Activated T-helper 2 cell treated with anti-CD3 and anti-CD28 coated beads, Interferon-gamma antibody, Interleukin-2, Interleukin-4, amounts not matched to agents 10 μg/mL and 5 μg/mL and 100 μg/mL, durations not matched to agents 14 hours and 24 hours and 36 hours (primary cell): Measurements from ENCODE around the gene ABCG2. TPM values are rescaled to one million over a fixed set of nuclear protein-coding genes. Genes with fewer than 3 reads are reported as not detected.
"Not testable (repeated sequence)": the region's sequence is repeated elsewhere in the genome, so short reads cannot be mapped to it uniquely, and the experiment has no call there.

Experiments used
- DNase-seq: peaks from one replicate; pipeline ENCODE4 v3.0.0; 2021; ENCODE audit warnings: low spot score
- H3K27ac Mint-ChIP-seq: one replicate; pipeline ENCODE4 v1.8.0; 2021; ENCODE audit warnings: mixed read lengths
- H3K27me3 Mint-ChIP-seq: one replicate; pipeline ENCODE4 v1.8.0; 2021; ENCODE audit warnings: low read depth, mixed read lengths
- H3K36me3 Mint-ChIP-seq: one replicate; pipeline ENCODE4 v1.8.0; 2021; ENCODE audit warnings: low read depth, mixed read lengths
- H3K4me1 Mint-ChIP-seq: one replicate; pipeline ENCODE4 v1.8.0; 2021; ENCODE audit warnings: low read depth, mixed read lengths
- H3K4me3 Mint-ChIP-seq: one replicate; pipeline ENCODE4 v1.8.0; 2021; ENCODE audit warnings: low read depth, mild to moderate bottlenecking, moderate library complexity, mixed read lengths
- H3K9me3 Mint-ChIP-seq: one replicate; pipeline ENCODE4 v1.8.0; 2021; ENCODE audit warnings: mixed read lengths
- intact Hi-C: fragments of 100-400 bp; cut with micrococcal nuclease; formaldehyde crosslinking; loops from one replicate; pipeline ENCODE4 v1.15.1; 2023
- total RNA-seq: library from RNA; stranded (reverse); gene quantifications from 2 replicates; pipeline ENCODE4 v1.2.3, GENCODE V29; 2022

ABCG2 gene
- total RNA-seq, 1 donor from 2014 or later, result 0.89 TPM

DNA sequence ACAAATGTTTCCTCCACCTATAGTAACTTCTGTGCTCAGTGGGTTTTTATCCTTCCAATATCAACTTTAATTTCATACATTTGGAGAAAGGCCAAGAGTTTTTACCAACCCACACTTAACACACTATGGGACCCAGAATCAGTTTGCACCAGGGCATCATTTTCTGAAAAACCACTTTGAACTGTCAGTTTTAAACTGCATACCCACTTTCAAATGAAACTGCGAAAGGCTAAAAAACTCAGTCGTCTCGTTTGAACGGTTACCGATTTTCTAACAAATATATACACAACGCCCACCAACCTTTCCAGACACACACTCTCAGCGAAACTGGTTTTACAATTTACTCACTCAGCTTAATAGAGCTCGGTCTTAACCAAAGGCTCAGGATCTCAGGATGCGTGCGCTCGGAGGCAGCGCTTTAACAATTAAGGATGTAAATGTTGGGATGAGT lies 376 bp downstream of the ABCG2 start:
- no peak for DNase-seq
- Mint-ChIP-seq H3K36me3 (no peaks in the 10 kb centered on the region), H3K27me3 (peaks cover 13% of the 10 kb centered on the region), H3K4me1 (peaks cover 14% of the 10 kb centered on the region), H3K4me3 (peak overlapping the region; percentile 77), H3K9me3 (peaks cover 1% of the 10 kb centered on the region), H3K27ac (peak overlapping the region; percentile 66)
- intact Hi-C loops, result loop anchor here (2.0 to 5.0 kb wide), 2 partner anchors 125 to 126 kb away; no protein-coding TSS in a partner anchor

GRCh38 chr4:88152331-88152730 lies 6.1 kb downstream of the ABCG2 start:
- H3K36me3 Mint-ChIP-seq, H3K4me3 Mint-ChIP-seq, H3K27ac Mint-ChIP-seq, DNase-seq, H3K4me1 Mint-ChIP-seq, H3K9me3 Mint-ChIP-seq, intact Hi-C loops: not testable (repeated sequence)
- peaks cover 10% of the 10 kb centered on the region for H3K27me3 Mint-ChIP-seq

GRCh38 chr4:88148560-88148959 lies 9.9 kb downstream of the ABCG2 start:
- H3K36me3 Mint-ChIP-seq, result no peaks in the 10 kb centered on the region
- H3K27ac Mint-ChIP-seq, result no peak overlapping the region
- H3K4me1 Mint-ChIP-seq, result no peaks in the 10 kb centered on the region
- no peak overlapping the region for H3K4me3 Mint-ChIP-seq
- H3K9me3 Mint-ChIP-seq, result no peaks in the 10 kb centered on the region
- DNase-seq, result no peak
- intact Hi-C loops, result no loop called here
- H3K27me3 Mint-ChIP-seq, result peaks cover 7% of the 10 kb centered on the region

- Mint-ChIP-seq H3K4me3 (no peak overlapping the region), H3K4me1 (no peaks in the 10 kb centered on the region), H3K36me3 (no peaks in the 10 kb centered on the region), H3K27ac (no peak overlapping the region), H3K27me3 (peaks cover 10% of the 10 kb centered on the region), H3K9me3 (no peaks in the 10 kb centered on the region)
- no peak for DNase-seq
- intact Hi-C loops, result no loop called here
Observed at GRCh38 chr4:88147799-88148217, 10.6 kb downstream of the ABCG2 start.

DNA sequence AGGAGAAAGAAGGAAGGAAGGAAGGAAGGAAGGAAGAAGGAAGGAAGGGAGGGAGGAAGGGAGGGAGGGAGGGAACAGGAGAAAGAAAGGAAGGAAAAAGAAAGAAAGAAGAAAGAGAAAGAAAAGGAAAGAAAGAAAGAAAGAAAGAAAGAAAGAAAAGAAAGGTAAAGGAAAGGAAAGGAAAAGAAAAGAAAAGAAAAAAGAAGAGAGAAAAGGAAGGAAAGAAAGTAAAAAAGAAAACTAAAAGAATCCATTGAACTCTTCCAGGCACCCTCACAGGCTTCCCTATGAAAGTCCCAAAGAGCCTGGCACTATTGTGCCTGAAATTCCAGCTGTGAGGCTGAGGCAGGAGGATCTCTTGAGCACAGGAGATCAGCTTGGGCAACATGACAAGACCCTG lies 11.5 kb downstream of the ABCG2 start:
- intact Hi-C loops, result no loop called here
- no peaks in the 10 kb centered on the region for H3K36me3 Mint-ChIP-seq
- no peaks in the 10 kb centered on the region for H3K9me3 Mint-ChIP-seq
- no peak overlapping the region for H3K4me3 Mint-ChIP-seq
- no peak for DNase-seq
- no peak overlapping the region for H3K27ac Mint-ChIP-seq
- H3K27me3 Mint-ChIP-seq, result peaks cover 13% of the 10 kb centered on the region
- no peaks in the 10 kb centered on the region for H3K4me1 Mint-ChIP-seq

GRCh38 chr4:88144866-88145300 lies 13.6 kb downstream of the ABCG2 start:
- Mint-ChIP-seq H3K27ac (no peak overlapping the region), H3K4me1 (no peaks in the 10 kb centered on the region), H3K27me3 (peaks cover 16% of the 10 kb centered on the region), H3K9me3 (no peaks in the 10 kb centered on the region), H3K4me3 (no peak overlapping the region), H3K36me3 (no peaks in the 10 kb centered on the region)
- DNase-seq, result no peak
- intact Hi-C loops, result no loop called here

DNA sequence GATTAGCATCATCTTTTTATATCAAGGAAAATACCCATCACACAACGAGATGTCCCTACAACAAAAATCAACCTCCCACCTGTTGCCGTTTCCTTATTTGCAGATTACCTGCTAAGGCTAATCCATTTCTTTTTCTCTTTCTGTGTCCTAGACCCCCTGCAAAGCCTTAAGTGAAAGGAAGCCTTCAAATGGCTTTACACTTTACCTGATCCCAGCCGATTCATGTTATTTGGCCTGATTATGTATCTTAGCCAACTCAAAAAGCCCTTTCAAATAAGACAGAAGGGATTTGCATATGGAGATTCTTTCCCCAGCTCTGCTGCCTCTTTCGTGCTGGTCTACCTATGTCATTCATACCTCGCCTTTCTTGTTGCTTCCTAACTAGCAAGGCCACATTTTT lies 14.4 kb downstream of the ABCG2 start:
- H3K4me3 Mint-ChIP-seq, result no peak overlapping the region
- H3K36me3 Mint-ChIP-seq, result no peaks in the 10 kb centered on the region
- peaks cover 16% of the 10 kb centered on the region for H3K27me3 Mint-ChIP-seq
- no peaks in the 10 kb centered on the region for H3K9me3 Mint-ChIP-seq
- no peak for DNase-seq
- intact Hi-C loops, result no loop called here
- no peaks in the 10 kb centered on the region for H3K4me1 Mint-ChIP-seq
- no peak overlapping the region for H3K27ac Mint-ChIP-seq

DNA sequence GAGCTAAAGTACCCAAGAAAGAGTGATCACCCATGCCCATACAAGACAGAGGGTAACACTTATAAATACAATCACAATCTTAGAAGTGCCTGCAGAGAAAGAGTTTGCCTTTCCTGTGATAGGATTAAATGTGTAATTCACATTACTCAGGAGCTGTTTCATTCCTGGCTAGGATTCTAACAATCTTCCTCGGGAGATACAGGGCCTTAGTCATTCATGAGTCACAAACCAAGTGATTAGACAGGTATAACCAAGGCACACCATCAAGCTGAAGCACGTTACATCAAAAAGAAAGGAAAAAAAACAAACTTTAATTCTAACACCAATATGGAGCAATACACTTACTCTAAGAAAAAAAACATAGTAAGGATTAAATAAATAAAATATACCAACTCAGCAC lies 14.9 kb downstream of the ABCG2 start:
- intact Hi-C loops, result no loop called here

DNA sequence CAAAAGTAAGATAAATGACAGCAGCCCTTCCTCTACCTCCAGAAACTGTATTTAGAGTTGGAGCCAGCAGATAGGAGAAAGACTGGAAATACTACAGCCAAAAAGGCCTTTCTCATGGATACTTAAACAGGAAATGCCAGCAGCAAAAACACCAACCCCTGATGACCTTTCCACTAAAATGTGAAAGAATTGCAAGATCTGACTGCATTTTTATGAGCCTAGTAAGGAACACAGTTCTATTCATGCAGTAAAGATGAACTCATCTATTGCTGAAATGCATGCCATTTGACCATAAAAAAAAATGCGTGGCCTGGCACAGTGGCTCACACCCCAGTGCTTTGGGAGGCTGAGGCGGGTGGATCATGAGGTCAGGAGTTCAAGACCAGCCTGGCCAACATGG lies 19.9 kb downstream of the ABCG2 start:
- Mint-ChIP-seq H3K36me3 (no peaks in the 10 kb centered on the region), H3K27ac (no peak overlapping the region), H3K4me3 (no peak overlapping the region), H3K27me3 (peaks cover 8% of the 10 kb centered on the region), H3K9me3 (no peaks in the 10 kb centered on the region), H3K4me1 (no peaks in the 10 kb centered on the region)
- DNase-seq, result no peak
- intact Hi-C loops, result no loop called here

More for the DNA sequence above, 14.9 kb downstream of the ABCG2 start:
- no peak overlapping the region for H3K27ac Mint-ChIP-seq
- H3K27me3 Mint-ChIP-seq, result peaks cover 16% of the 10 kb centered on the region
- no peaks in the 10 kb centered on the region for H3K36me3 Mint-ChIP-seq
- no peak overlapping the region for H3K4me3 Mint-ChIP-seq
- H3K9me3 Mint-ChIP-seq, result no peaks in the 10 kb centered on the region
- H3K4me1 Mint-ChIP-seq, result no peaks in the 10 kb centered on the region
- no peak for DNase-seq

- intact Hi-C loops, result no loop called here
Observed at GRCh38 chr4:88137112-88137511, 21.3 kb downstream of the ABCG2 start.

DNA sequence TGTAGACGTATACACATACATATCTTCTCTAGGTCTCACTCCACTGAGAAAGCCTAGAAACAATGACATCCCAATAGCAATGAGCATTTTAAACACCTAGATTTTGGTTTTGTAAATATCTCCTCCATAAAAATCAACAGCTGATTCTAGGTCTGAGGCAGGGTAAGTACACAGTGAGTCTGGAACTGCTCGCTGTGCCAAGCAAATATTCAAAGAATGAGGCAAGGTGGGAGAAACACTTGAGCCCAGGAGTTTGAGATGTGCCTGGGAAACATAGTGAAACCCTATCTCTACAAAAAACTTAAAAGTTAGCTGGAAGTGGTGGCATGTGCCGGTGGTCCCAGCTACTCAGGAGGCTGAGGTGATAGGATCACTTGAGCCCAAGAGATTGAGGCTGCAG lies 22.2 kb downstream of the ABCG2 start:
- no peak overlapping the region for H3K27ac Mint-ChIP-seq
- no peaks in the 10 kb centered on the region for H3K4me1 Mint-ChIP-seq
- no peaks in the 10 kb centered on the region for H3K9me3 Mint-ChIP-seq
- no peak overlapping the region for H3K4me3 Mint-ChIP-seq
- peaks cover 2% of the 10 kb centered on the region for H3K27me3 Mint-ChIP-seq
- DNase-seq, result no peak
- no peaks in the 10 kb centered on the region for H3K36me3 Mint-ChIP-seq
- intact Hi-C loops, result no loop called here

More at GRCh38 chr4:88137112-88137511, 21.3 kb downstream of the ABCG2 start:
- H3K36me3 Mint-ChIP-seq, result no peaks in the 10 kb centered on the region
- H3K27ac Mint-ChIP-seq, result no peak overlapping the region
- no peak for DNase-seq
- peaks cover 7% of the 10 kb centered on the region for H3K27me3 Mint-ChIP-seq
- H3K9me3 Mint-ChIP-seq, result no peaks in the 10 kb centered on the region
- no peak overlapping the region for H3K4me3 Mint-ChIP-seq
- no peaks in the 10 kb centered on the region for H3K4me1 Mint-ChIP-seq

DNA sequence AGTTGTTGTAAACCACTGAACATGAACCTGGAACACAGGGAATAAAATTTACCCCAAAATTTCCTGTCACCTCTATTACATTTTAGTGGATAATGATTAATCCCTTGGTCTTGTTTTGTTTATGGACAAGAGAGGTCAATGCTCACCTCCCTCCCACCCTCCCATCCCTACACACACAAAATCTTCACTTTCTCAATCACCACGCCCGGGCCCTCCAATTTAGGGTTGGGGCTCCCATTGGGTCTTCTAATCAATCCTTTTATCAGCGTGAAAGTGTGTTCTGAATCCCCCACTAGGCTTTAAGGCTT lies 23.1 kb downstream of the ABCG2 start:
- no peak for DNase-seq
- intact Hi-C loops, result no loop called here
- no peak overlapping the region for H3K27ac Mint-ChIP-seq

GRCh38 chr4:88134536-88135355 lies 23.7 kb downstream of the ABCG2 start:
- no peak for DNase-seq
- Mint-ChIP-seq H3K27ac (no peak overlapping the region), H3K27me3 (peaks cover 4% of the 10 kb centered on the region), H3K4me1 (no peaks in the 10 kb centered on the region), H3K4me3 (no peak overlapping the region), H3K9me3 (no peaks in the 10 kb centered on the region), H3K36me3 (no peaks in the 10 kb centered on the region)
- intact Hi-C loops, result no loop called here

More for the DNA sequence above, 23.1 kb downstream of the ABCG2 start:
- no peak overlapping the region for H3K4me3 Mint-ChIP-seq
- H3K36me3 Mint-ChIP-seq, result no peaks in the 10 kb centered on the region
- H3K9me3 Mint-ChIP-seq, result no peaks in the 10 kb centered on the region
- H3K4me1 Mint-ChIP-seq, result no peaks in the 10 kb centered on the region
- peaks cover 4% of the 10 kb centered on the region for H3K27me3 Mint-ChIP-seq
